A172 (cell line): ENCODE measurements around the gene C10orf105. TPM values are rescaled to one million over a fixed set of nuclear protein-coding genes. Genes with fewer than 3 reads are reported as not detected.

ENCODE experiments used
- DNase-seq: peaks from one replicate; pipeline ENCODE4 v3.0.0-alpha.2; 2015; ENCODE audit warnings: low spot score
- total RNA-seq: library from RNA; depleted of rRNA; stranded (reverse); fragments of >200 nt; shearing (Covaris generic); gene quantifications from 2 replicates; pipeline ENCODE4 v1.2.3, GENCODE V29; 2014; rRNA removed

C10orf105 gene
- not detected in 2 replicates for total RNA-seq

GRCh38 chr10:71719464-71720201, at the start of gene C10orf105:
Gene C10orf105, minus strand, starts transcription at chr10:71719778. Its CDS starts 3,441 bp downstream, at chr10:71716337.
- no peak for DNase-seq

- peak; percentile 68 for DNase-seq
Observed at GRCh38 chr10:71767420-71768035, 48.0 kb upstream of the C10orf105 start.

GRCh38 chr10:71766717-71767419, 47.3 kb upstream of the C10orf105 start:
- peak; percentile 99 for DNase-seq

GRCh38 chr10:71765906-71766716, 46.5 kb upstream of the C10orf105 start:
- no peak for DNase-seq

- peak; percentile 33 for DNase-seq
Observed at GRCh38 chr10:71765176-71765904, 45.8 kb upstream of the C10orf105 start.

GRCh38 chr10:71763352-71764127, 44.0 kb upstream of the C10orf105 start:
- DNase-seq, result no peak

- DNase-seq, result no peak
Observed at GRCh38 chr10:71762324-71762723, 42.7 kb upstream of the C10orf105 start.

- no peak for DNase-seq
Observed at GRCh38 chr10:71761541-71762113, 42.0 kb upstream of the C10orf105 start.

GRCh38 chr10:71761105-71761511, 41.5 kb upstream of the C10orf105 start:
- DNase-seq, result no peak

- DNase-seq, result no peak
Observed at GRCh38 chr10:71757399-71757922, 37.9 kb upstream of the C10orf105 start.

GRCh38 chr10:71756311-71757191, 37.0 kb upstream of the C10orf105 start:
- DNase-seq, result no peak

GRCh38 chr10:71755179-71755879, 35.8 kb upstream of the C10orf105 start:
- no peak for DNase-seq

GRCh38 chr10:71754562-71754961, 35.0 kb upstream of the C10orf105 start:
- DNase-seq, result no peak

GRCh38 chr10:71753960-71754505, 34.5 kb upstream of the C10orf105 start:
- no peak for DNase-seq

- DNase-seq, result no peak
Observed at GRCh38 chr10:71753091-71753959, 33.7 kb upstream of the C10orf105 start.

GRCh38 chr10:71752391-71753090, 33.0 kb upstream of the C10orf105 start:
- no peak for DNase-seq
